HG02798 (cell line): ENCODE measurements around the gene ZNF865.

ENCODE experiments used
- ATAC-seq: cut with Tn5 transposase; IDR thresholded peaks from one replicate; pipeline ENCODE4 v1.9.1; 2021; ENCODE audit warnings: mild to moderate bottlenecking; ENCODE audit not compliant: unreplicated experiment, poor library complexity

ZNF865 gene

DNA sequence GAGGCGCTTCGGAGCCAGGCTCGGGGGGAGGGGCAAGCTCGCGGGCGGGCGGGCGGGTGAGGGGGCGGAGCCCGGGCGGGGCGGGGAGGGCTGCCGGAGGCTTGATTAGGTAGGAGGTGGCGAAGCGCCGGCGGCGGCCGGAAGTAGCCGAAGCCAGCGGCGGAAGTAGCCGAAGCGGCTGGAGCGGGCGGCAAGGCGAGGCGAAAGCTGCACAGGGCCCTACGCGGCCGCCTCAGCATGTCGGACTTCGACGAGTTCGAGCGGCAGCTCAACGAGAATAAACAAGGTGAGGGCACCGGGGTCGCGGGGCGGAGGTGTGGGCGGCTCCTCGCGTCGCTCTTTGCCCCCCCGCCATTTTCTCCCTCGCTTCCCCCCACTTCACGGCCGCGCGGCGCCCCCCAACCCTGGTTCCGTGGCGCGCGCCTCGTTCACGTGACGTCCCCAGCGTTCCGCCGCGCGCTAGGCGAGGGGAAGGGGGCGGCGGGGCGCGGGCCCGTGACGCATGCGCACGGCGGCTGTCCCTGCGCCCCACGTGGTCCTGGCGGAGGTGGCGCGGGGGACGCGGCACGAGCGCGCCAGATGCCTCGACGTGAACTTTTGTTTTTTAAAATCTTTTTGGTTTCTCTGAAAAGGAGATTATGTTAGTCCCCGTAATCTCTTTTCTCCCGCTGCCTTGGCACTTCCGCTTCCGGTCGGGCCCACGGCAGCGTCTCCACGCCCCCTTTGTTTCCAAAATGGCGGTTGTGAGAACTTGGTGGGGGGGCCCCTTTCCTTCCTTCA is 49.6 kb downstream of the ZNF865 start, which contains the start of gene U2AF2:
Gene U2AF2 (plus strand): TSS at position 168 of the 780 bp plus-strand sequence. CDS start 70 bp downstream, at position 238.
- ATAC-seq = peak; percentile 33

DNA sequence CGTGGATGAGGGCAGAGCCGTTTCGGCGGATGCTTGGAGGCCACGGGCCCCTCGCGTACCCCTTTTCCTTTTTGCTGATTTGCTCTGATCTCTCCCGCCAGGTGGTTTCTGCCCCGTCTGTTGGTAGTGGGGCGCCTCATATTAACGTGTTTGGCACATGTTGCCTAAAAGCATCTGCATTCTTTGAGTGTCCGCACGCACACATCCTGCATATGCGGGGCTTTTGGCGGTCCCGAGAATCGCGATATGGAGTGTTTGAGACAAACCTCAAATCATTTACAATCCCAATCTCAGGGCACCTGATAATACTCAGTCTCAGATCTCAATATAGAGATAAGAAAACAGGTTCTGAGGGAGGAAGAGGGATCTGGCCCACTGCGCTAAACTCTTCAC is 50.2 kb downstream of the ZNF865 start:
- ATAC-seq = no peak

- ATAC-seq = no peak
These were observed 51.1 kb downstream of the ZNF865 start for GRCh38 chr19:55656552-55656951.

DNA sequence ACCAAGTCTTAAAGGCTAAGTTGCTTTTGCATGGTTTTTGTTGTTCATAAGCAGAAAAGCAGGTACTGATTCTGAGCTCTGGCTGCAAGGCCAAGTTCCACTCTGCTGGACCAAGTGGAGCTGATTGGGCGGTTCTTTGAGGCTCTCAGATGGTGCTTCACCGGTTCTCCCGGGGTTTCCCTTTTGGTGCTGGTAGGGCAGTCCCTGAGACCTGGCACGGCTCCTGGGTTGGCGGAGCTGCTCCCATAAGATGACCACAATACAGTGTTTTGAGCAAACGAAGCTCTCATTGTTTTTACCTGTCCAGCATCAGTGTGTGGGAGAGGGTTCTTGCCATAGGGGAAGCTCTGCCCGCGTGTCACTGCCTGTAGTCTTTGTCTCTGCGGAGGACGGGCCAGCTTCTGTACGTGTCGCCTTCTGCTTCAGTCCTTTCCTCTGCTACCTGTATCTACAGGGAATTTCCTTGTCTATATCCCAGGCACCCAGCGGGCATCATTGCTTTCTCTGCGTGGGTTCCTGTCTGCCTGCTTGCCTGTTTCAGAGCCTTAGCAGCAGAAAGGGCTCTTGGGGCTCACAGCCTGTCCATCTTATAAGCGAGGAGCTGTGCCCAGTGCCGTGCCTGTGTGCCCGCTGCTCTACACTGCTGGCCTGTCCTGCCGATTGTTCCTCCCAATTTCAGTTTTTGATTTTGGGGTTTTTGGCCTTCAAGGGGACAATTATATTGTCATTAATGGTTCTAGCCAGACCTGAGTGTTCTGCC is 51.7 kb downstream of the ZNF865 start:
- ATAC-seq = no peak

DNA sequence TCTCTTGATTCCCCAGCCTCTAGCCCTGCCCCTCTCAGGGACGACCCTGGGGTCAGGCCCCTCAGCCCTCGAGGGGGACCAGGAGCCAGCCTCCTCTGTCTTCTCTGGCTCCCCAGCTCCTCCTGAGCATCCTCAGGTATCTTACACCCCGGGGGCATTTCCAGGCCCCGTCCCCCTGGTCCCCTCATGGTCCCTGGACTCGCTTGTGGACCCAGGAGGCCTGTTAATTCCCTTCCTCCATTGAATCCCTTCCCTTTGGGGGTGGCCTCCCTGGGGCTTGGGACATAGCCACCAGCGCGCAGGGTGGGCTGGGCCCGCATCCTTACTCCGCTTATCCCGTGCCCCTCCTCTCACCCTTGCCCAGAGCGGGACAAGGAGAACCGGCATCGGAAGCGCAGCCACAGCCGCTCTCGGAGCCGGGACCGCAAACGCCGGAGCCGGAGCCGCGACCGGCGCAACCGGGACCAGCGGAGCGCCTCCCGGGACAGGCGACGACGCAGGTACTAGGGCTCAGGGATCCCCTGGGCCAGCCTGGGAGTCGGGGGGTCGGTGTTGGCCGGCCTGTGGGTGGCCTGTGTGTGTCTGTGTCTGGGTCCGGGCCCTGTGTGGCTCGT is 53.5 kb downstream of the ZNF865 start:
- ATAC-seq = no peak

DNA sequence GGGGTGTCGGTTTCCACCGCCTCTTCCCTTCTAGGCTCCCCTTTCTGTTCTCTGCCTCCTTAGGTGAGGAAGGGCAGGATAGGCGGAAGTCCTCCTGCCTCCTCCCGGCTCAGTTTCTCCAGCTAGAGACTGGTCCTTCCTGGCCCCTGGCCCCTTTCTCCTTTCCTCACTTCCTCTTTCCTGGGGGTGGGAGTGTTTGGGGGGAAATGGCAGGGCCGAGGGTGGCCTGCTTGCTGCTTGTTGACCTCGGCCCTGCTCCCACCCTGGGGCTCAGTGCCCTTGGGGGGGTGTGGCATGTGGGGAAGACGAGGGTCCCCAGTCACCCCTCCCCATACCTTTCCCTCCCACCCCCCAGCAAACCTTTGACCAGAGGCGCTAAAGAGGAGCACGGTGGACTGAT is 54.4 kb downstream of the ZNF865 start:
- no peak for ATAC-seq

DNA sequence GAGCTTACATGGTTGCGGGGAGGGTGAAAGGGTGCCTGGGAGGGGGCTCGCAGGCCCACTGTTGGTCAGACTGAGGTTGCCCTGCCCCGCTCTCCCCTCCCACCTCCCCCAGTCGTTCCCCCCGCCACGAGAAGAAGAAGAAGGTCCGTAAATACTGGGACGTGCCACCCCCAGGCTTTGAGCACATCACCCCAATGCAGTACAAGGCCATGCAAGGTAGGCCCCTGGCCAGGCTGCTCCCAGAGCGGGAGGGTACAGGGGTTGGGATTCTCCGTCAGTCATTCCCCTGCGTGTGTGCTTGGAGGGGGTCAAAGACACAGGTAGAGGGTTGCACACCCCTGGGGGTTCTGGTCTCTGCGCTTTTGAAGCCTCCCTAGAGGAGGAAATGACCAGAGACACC is 55.0 kb downstream of the ZNF865 start:
- ATAC-seq = no peak

DNA sequence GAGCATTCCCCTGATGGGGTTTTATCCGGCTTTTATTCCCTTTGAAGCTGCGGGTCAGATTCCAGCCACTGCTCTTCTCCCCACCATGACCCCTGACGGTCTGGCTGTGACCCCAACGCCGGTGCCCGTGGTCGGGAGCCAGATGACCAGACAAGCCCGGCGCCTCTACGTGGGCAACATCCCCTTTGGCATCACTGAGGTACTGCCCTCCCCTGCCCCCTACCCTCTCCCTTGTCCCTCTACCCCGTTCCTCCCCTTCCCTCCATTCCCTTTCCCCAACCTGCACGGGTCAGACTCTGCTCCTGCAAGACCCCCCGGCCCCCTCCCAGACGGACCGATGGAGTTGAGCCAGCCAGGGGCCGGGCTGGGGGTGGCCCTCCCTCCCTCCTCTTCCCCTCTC is 55.5 kb downstream of the ZNF865 start:
- no peak for ATAC-seq

DNA sequence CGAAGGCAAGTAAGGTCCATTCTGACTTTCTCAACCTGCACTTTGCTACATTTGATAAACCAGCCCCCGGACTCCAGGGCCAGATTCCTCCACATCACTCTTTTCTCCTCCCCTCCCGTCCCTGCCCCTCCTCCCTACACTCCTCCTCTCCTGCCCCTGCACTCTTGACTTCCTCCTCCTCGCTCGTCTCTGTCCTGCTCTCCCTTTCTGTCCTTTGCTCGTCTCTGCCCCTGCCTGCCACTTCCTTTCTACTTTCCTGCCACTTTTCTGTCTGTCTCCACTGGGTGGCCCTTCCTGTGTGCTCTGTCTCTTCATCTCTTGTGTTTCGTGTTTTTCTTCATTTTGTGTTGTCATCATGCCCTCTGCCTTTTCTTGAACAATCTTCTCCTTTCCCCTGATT is 56.4 kb downstream of the ZNF865 start:
- ATAC-seq = no peak

DNA sequence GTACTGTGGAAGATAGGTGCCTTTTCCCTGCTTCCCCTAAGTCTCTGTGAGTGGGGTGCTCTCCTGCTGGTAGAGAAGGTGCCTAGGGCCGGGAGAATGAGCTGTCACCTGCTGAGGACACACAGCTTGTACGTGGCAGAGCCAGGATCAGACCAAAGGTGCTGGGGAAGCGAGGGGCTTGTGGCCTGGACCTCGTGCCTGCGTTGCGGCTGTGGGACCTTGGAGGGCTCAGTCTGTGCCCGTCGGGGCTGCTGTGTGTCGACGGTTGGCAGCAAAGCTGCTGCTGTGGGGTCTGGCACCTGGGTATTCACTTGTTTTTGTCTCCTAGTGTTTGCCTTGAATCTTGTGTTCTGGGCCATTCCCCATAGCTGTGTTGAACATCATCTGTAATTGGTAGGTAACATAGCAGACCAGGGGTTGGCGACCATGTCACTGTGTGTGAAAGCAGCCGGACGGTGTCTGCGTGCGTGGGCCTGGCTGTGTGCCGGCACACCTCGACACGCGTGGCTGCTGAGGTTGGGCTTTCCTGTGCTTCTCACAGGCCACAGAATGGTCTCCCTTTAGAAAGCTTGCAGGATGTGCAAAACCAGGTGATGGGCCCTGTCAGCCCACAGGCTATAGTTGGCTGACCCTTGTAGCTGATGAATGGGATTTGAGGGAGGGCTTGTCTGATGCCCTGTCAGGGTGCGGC is 58.5 kb downstream of the ZNF865 start:
- ATAC-seq = no peak

GRCh38 chr19:55666343-55667005 is 61.0 kb downstream of the ZNF865 start:
- no peak for ATAC-seq
